HCT116 (cell line): ENCODE measurements around the gene P4HB. TPM values are rescaled to one million over a fixed set of nuclear protein-coding genes. Genes with fewer than 3 reads are reported as not detected.

Experiments
- ATAC-seq: fragments of 200-7000 bp; cut with Tn5 transposase; 2 replicates; pipeline ENCODE4 v1.9.1; 2020; ENCODE audit warnings: mild to moderate bottlenecking, moderate library complexity
- BruUV-seq: library from RNA; stranded (reverse); fragments of 400-500 nt; replicated peaks from 2 replicates; lab custom pipeline; 2021; lab: Mats Ljungman, UMichigan
- CTCF ChIA-PET: fragments of 300-600 bp; sonication (Branson Sonifier 250); formaldehyde crosslinking; loops from one replicate; lab custom pipeline; 2021; ENCODE audit warnings: antibody characterized with exemption; lab: Charles Lee
- POLR2A ChIA-PET: fragments of 300-600, 350-600 bp; sonication (Branson Sonifier 250); formaldehyde crosslinking; loops from one replicate; lab custom pipeline; 2021; ENCODE audit warnings: antibody characterized with exemption; lab: Charles Lee
- RAD21 ChIA-PET, 2 experiments: fragments of 300-600 bp; sonication (Branson Sonifier 250); formaldehyde crosslinking; loops; one replicate each; lab custom pipeline; 2023; ENCODE audit warnings: low total read pairs in 2 of 2; ENCODE audit not compliant: uncharacterized antibody in 2 of 2, unreplicated experiment in 2 of 2, low non-redundant PET in 1 of 2; lab: Charles Lee
- DNase-seq: peaks from one replicate; pipeline ENCODE4 v3.0.0-alpha.2; 2010; ENCODE audit warnings: low read depth, low spot score
- H2AFZ ChIP-seq: fragments of 200-600 bp; shearing (Covaris generic), sonication (generic); 2 replicates; pipeline ENCODE4 v1.6.1; 2017; ENCODE audit warnings: low read depth, mixed run types, mixed read lengths, antibody characterized with exemption, low read length; ENCODE audit not compliant: poor library complexity, severe bottlenecking
- H3K27ac ChIP-seq: 2 replicates; pipeline ENCODE4 v1.5.1; 2012; ENCODE audit warnings: low read depth, low read length
- H3K27me3 ChIP-seq: fragments of 200-600 bp; sonication (generic); 2 replicates; pipeline ENCODE4 v1.6.1; 2016; ENCODE audit warnings: mixed run types, low read length, mixed read lengths; ENCODE audit not compliant: insufficient read depth
- H3K36me3 ChIP-seq, 2 experiments: fragments of 200-500 bp in 1 of 2; fragments of 200-600 bp in 1 of 2; sonication (Bioruptor generic) in 1 of 2; sonication (generic) in 1 of 2; 2 replicates each; pipeline versions ENCODE4 v1.5.1 to v1.6.1; 2014 to 2016; ENCODE audit warnings: low read length in 2 of 2, inconsistent platforms in 1 of 2, mixed read lengths in 1 of 2, mixed run types in 1 of 2; ENCODE audit not compliant: insufficient read depth in 2 of 2, control insufficient read depth in 1 of 2
- H3K4me1 ChIP-seq, 2 experiments: fragments of 200-600 bp in 1 of 2; sonication (generic) in 1 of 2; 2 replicates each; pipeline versions ENCODE4 v1.5.1 to v1.6.1; 2012 to 2017; ENCODE audit warnings: low read length in 2 of 2, inconsistent platforms in 1 of 2, mild to moderate bottlenecking in 1 of 2, mixed read lengths in 1 of 2, mixed run types in 1 of 2, moderate library complexity in 1 of 2; ENCODE audit not compliant: insufficient read depth in 2 of 2, control insufficient read depth in 1 of 2
- H3K4me2 ChIP-seq: fragments of 200-600 bp; sonication (generic); 2 replicates; pipeline ENCODE4 v1.6.1; 2017; ENCODE audit warnings: mixed run types, low read length, mixed read lengths
- H3K4me3 ChIP-seq, 2 experiments: fragments of 200-600 bp in 1 of 2; sonication (generic) in 1 of 2; replicated peaks in 1 of 2; 2 replicates each; pipeline ENCODE4 v1.5.1; 2011 to 2016; ENCODE audit warnings: low read length in 2 of 2, control low read depth in 1 of 2, low read depth in 1 of 2, mild to moderate bottlenecking in 1 of 2, mixed read lengths in 1 of 2, mixed run types in 1 of 2
- H3K79me2 ChIP-seq: fragments of 200-600 bp; sonication (generic); 2 replicates; pipeline ENCODE4 v1.6.1; 2017; ENCODE audit warnings: mild to moderate bottlenecking, mixed run types, low read length, moderate library complexity, mixed read lengths; ENCODE audit not compliant: insufficient read depth
- H3K9ac ChIP-seq: fragments of 200-600 bp; sonication (generic); 2 replicates; pipeline ENCODE4 v1.6.1; 2016; ENCODE audit warnings: low read length, mixed read lengths
- H3K9me2 ChIP-seq: fragments of 200-600 bp; sonication (generic), shearing (Covaris generic); 2 replicates; pipeline ENCODE4 v1.6.1; 2017; ENCODE audit warnings: mixed run types, mild to moderate bottlenecking, moderate library complexity; ENCODE audit not compliant: insufficient read depth
- H3K9me3 ChIP-seq, 2 experiments: fragments of 200-500 bp in 1 of 2; fragments of 200-600 bp in 1 of 2; sonication (Bioruptor generic) in 1 of 2; sonication (generic) in 1 of 2; 2 replicates each; pipeline ENCODE4 v1.6.1; 2014 to 2017; ENCODE audit warnings: low read length in 2 of 2, mixed read lengths in 2 of 2, inconsistent platforms in 1 of 2, low read depth in 1 of 2, mild to moderate bottlenecking in 1 of 2, mixed run types in 1 of 2, moderate library complexity in 1 of 2; ENCODE audit not compliant: control insufficient read depth in 1 of 2, insufficient read depth in 1 of 2
- H4K20me1 ChIP-seq: fragments of 200-600 bp; sonication (generic), shearing (Covaris generic); 2 replicates; pipeline ENCODE4 v1.6.1; 2017; ENCODE audit warnings: mixed run types, mild to moderate bottlenecking, moderate library complexity; ENCODE audit not compliant: insufficient read depth
- CEBPB ChIP-seq: IDR thresholded peaks from 2 replicates; pipeline ENCODE4 v1.6.1; 2012; ENCODE audit warnings: low read depth
- CTCF ChIP-seq, 3 experiments: fragments of 200-600 bp in 1 of 3; sonication (generic) in 1 of 3; IDR thresholded peaks in 2 of 3; conservative IDR thresholded peaks in 1 of 3; 2 replicates each; pipeline ENCODE4 v1.5.1; 2012 to 2017; ENCODE audit warnings: low read depth in 2 of 3, low read length in 2 of 3, antibody characterized with exemption in 1 of 3, borderline replicate concordance in 1 of 3, control low read depth in 1 of 3, mild to moderate bottlenecking in 1 of 3, mixed read lengths in 1 of 3, mixed run types in 1 of 3, moderate library complexity in 1 of 3; ENCODE audit not compliant: insufficient read depth in 1 of 3
- EGR1 ChIP-seq: IDR thresholded peaks from 2 replicates; pipeline ENCODE4 v1.6.1; 2012; ENCODE audit warnings: low read depth
- EZH2 ChIP-seq: fragments of 200-600 bp; sonication (generic); IDR thresholded peaks from 2 replicates; pipeline ENCODE4 v1.6.1; 2017; ENCODE audit warnings: antibody characterized with exemption, mixed run types
- FOSL1 ChIP-seq: IDR thresholded peaks from 2 replicates; pipeline ENCODE4 v1.6.1; 2012; ENCODE audit warnings: low read depth
- POLR2AphosphoS5 ChIP-seq: IDR thresholded peaks from 2 replicates; pipeline ENCODE4 v1.6.1; 2011; ENCODE audit warnings: mild to moderate bottlenecking, low read depth, low read length, moderate library complexity
- RAD21 ChIP-seq: IDR thresholded peaks from 2 replicates; pipeline ENCODE4 v1.6.1; 2012; ENCODE audit warnings: low read depth, mild to moderate bottlenecking
- TCF7L2 ChIP-seq: IDR thresholded peaks from 2 replicates; pipeline ENCODE4 v1.7.0; 2011; ENCODE audit warnings: borderline replicate concordance, inconsistent platforms; ENCODE audit not compliant: insufficient read depth, insufficient read length; ENCODE audit errors: extremely low read depth
- ZBTB33 ChIP-seq: IDR thresholded peaks from 2 replicates; pipeline ENCODE4 v1.6.1; 2011; ENCODE audit warnings: mild to moderate bottlenecking, low read length, moderate library complexity; ENCODE audit not compliant: insufficient replicate concordance; ENCODE audit errors: extremely low read depth
- ZFX ChIP-seq: fragments of 450-650 bp; IDR thresholded peaks from 2 replicates; pipeline ENCODE4 v1.6.1; 2017
- ZNF274 ChIP-seq: fragments of 200-500 bp; sonication (Bioruptor generic); IDR thresholded peaks from 2 replicates; pipeline ENCODE4 v1.6.1; 2014; ENCODE audit warnings: mild to moderate bottlenecking, low read depth, low read length, inconsistent platforms
- intact Hi-C: fragments of 100-400 bp; cut with micrococcal nuclease; formaldehyde crosslinking; loops from 2 replicates; pipeline ENCODE4 v1.10.0; 2022
- total RNA-seq: library from RNA; stranded (reverse); gene quantifications from one replicate; pipeline ENCODE4 v1.2.1, GENCODE V29; 2021; ENCODE audit not compliant: unreplicated experiment

Gene P4HB
- total RNA-seq, 1 experiment from 2014 or later: 1,043 TPM

- Histone ChIP-seq H4K20me1 (no peaks in the 10 kb centered on the region), H3K9me2 (no peaks in the 10 kb centered on the region)
- TF ChIP-seq ZNF274 (no peak), CEBPB (no peak), EZH2 (no peak), FOSL1 (no peak), TCF7L2 (no peak), EGR1 (no peak), RAD21 (no peak), ZBTB33 (no peak), ZFX (no peak), CTCF (IDR thresholded peaks at IDR 0.05 in 2 of 3, conservative IDR thresholded peaks at IDR 0.05 in 1 of 3; ENCODE audit: borderline replicate concordance in 1 of 3, insufficient read depth in 1 of 3, low read depth in 2 of 3, low read length in 2 of 3) (no peak), POLR2AphosphoS5 (no peak)
- TF ChIP-seq, all 23 proteins: peak for 0
- ChIA-PET RAD21 (interaction anchor here in 1 of 2 experiments (1.2 kb wide), 1 partner anchor 13 kb away, joined by 3 read pairs; no protein-coding TSS in a partner anchor), POLR2A (interaction anchor here (0.9 to 1.6 kb wide), 2 partner anchors 9 to 11 kb away, joined by 3 to 5 read pairs; partner anchors contain the start of gene MCRIP1), CTCF (no interaction called here)
- Histone ChIP-seq H3K4me2 (no peak overlapping the region), H3K9me3 (no peaks in the 10 kb centered on the region), H2AFZ (no peak overlapping the region), H3K27ac (no peak overlapping the region), H3K9ac (no peak overlapping the region), H3K4me1 (no peaks in the 10 kb centered on the region), H3K27me3 (no peaks in the 10 kb centered on the region), H3K4me3 (no peak overlapping the region), H3K36me3 (peaks cover 25 to 38% of the 10 kb centered on the region in 2 experiments; a peak in 3 of 4 replicates), H3K79me2 (no peaks in the 10 kb centered on the region)
- no TSS peak for BruUV-seq
- no peak for DNase-seq
- no peak for ATAC-seq
- intact Hi-C loops: no loop called here
Observed at GRCh38 chr17:81841866-81842265, 18.5 kb downstream of the P4HB start.
